ENCODE measurements around the gene THY1.
"Not testable (repeated sequence)": the region's sequence is repeated elsewhere in the genome, so short reads cannot be mapped to it uniquely, and the experiment has no call there.

THY1 gene

GRCh38 chr11:119382513-119382912, 40.5 kb downstream of the THY1 start:
- not testable (repeated sequence) for FAIRE-seq; DNase-seq (ENCODE audit: low spot score)

- DNase-seq (ENCODE audit: low spot score) (no peak), FAIRE-seq (no peak)
Measured at GRCh38 chr11:119382101-119382500, 40.9 kb downstream of the THY1 start.

GRCh38 chr11:119381181-119381988, 41.6 kb downstream of the THY1 start, which contains the start of gene USP2:
Gene USP2 (minus strand): TSS chr11:119381690. CDS start chr11:119373480, 8,210 bp downstream.
- peak; percentile 50 for FAIRE-seq
- DNase-seq (ENCODE audit: low spot score), result peak; percentile 89

- FAIRE-seq, result no peak
- no peak for DNase-seq (ENCODE audit: low spot score)
Measured at GRCh38 chr11:119380827-119381180, 42.2 kb downstream of the THY1 start.

GRCh38 chr11:119380160-119380826, 42.7 kb downstream of the THY1 start:
- FAIRE-seq (no peak), DNase-seq (ENCODE audit: low spot score) (no peak)

GRCh38 chr11:119378851-119379465, 44.0 kb downstream of the THY1 start:
- DNase-seq (ENCODE audit: low spot score) (no peak), FAIRE-seq (no peak)

GRCh38 chr11:119377961-119378667, 44.9 kb downstream of the THY1 start:
- FAIRE-seq (no peak), DNase-seq (ENCODE audit: low spot score) (no peak)

GRCh38 chr11:119377112-119377901, 45.7 kb downstream of the THY1 start:
- no peak for FAIRE-seq
- DNase-seq (ENCODE audit: low spot score), result no peak

- FAIRE-seq (no peak), DNase-seq (ENCODE audit: low spot score) (no peak)
Measured at GRCh38 chr11:119376197-119376847, 46.6 kb downstream of the THY1 start.

- FAIRE-seq (no peak), DNase-seq (ENCODE audit: low spot score) (no peak)
Measured at GRCh38 chr11:119375337-119376196, 47.4 kb downstream of the THY1 start.

GRCh38 chr11:119374632-119375336, 48.2 kb downstream of the THY1 start:
- FAIRE-seq, result no peak
- DNase-seq (ENCODE audit: low spot score), result no peak

GRCh38 chr11:119373921-119374631, 48.9 kb downstream of the THY1 start:
- FAIRE-seq, result no peak
- DNase-seq (ENCODE audit: low spot score), result peak; percentile 52

- DNase-seq (ENCODE audit: low spot score) (no peak), FAIRE-seq (no peak)
Measured at GRCh38 chr11:119373059-119373920, 49.7 kb downstream of the THY1 start.

- no peak for DNase-seq (ENCODE audit: low spot score)
Measured at GRCh38 chr11:119372260-119373058, 50.5 kb downstream of the THY1 start.

GRCh38 chr11:119371778-119372182, 51.2 kb downstream of the THY1 start:
- FAIRE-seq (no peak), DNase-seq (ENCODE audit: low spot score) (no peak)

More at GRCh38 chr11:119372260-119373058, 50.5 kb downstream of the THY1 start:
- FAIRE-seq, result no peak

GRCh38 chr11:119371067-119371601, 51.8 kb downstream of the THY1 start:
- DNase-seq (ENCODE audit: low spot score) (no peak), FAIRE-seq (no peak)
